Measurements from ENCODE around the gene TOR2A.
"Not testable (repeated sequence)": the region's sequence is repeated elsewhere in the genome, so short reads cannot be mapped to it uniquely, and the experiment has no call there.

Gene TOR2A

GRCh38 chr9:127734747-127735529 is at the start of gene TOR2A:
TSS of gene TOR2A (minus strand) at chr9:127735294. CDS start at chr9:127735270, 24 bp downstream.
- DNase-seq, result peak; percentile 84

GRCh38 chr9:127783111-127784008 is 48.3 kb upstream of the TOR2A start:
- no peak for DNase-seq

GRCh38 chr9:127781806-127782205 is 46.7 kb upstream of the TOR2A start:
- no peak for DNase-seq

- DNase-seq, result not testable (repeated sequence)
Measured at GRCh38 chr9:127780909-127781308, 45.8 kb upstream of the TOR2A start.

GRCh38 chr9:127780126-127780885 is 45.2 kb upstream of the TOR2A start:
- no peak for DNase-seq

GRCh38 chr9:127779136-127779981 is 44.3 kb upstream of the TOR2A start:
- no peak for DNase-seq

- DNase-seq, result no peak
Measured at GRCh38 chr9:127778280-127779135, 43.4 kb upstream of the TOR2A start, which contains the start of gene SH2D3C. TSS of gene SH2D3C (minus strand) at chr9:127778666. CDS start at chr9:127778627, 39 bp downstream.

GRCh38 chr9:127777368-127777980 is 42.4 kb upstream of the TOR2A start:
- no peak for DNase-seq

GRCh38 chr9:127776924-127777289 is 41.8 kb upstream of the TOR2A start:
- no peak for DNase-seq

GRCh38 chr9:127776195-127776923 is 41.3 kb upstream of the TOR2A start:
- no peak for DNase-seq

- no peak for DNase-seq
Measured at GRCh38 chr9:127773981-127774380, 38.9 kb upstream of the TOR2A start.

GRCh38 chr9:127773272-127773671 is 38.2 kb upstream of the TOR2A start:
- DNase-seq, result no peak

- no peak for DNase-seq
Measured at GRCh38 chr9:127772603-127773002, 37.5 kb upstream of the TOR2A start.

GRCh38 chr9:127771570-127772189 is 36.6 kb upstream of the TOR2A start:
- no peak for DNase-seq

- DNase-seq, result peak; percentile 85
Measured at GRCh38 chr9:127770905-127771569, 35.9 kb upstream of the TOR2A start.

GRCh38 chr9:127770583-127770904 is 35.5 kb upstream of the TOR2A start:
- DNase-seq, result no peak

GRCh38 chr9:127769929-127770582 is 35.0 kb upstream of the TOR2A start:
- DNase-seq, result no peak

GRCh38 chr9:127769101-127769500 is 34.0 kb upstream of the TOR2A start:
- DNase-seq, result no peak
